ENCODE data around the gene CTTNBP2.

DNA sequence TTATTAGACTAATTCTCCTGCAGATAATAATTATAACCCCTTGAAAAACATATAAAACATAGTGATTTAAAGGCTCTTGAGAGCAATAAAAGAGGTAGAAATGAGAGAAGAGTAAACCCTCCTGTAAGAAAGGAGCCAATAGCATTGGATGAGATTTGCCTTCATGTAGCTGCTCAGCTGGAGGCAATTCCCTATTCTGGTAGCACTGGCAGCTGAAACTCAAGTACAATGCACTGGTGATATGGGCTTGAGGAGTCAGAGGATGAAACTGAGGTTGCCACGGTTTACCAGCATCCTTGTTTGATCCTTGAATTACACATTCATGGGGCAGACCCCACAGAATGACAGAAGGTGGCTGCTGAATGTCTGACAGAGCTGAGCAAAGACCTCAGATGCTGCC is 76.4 kb downstream of the CTTNBP2 start:
- TF ChIP-seq, protein P1, sequence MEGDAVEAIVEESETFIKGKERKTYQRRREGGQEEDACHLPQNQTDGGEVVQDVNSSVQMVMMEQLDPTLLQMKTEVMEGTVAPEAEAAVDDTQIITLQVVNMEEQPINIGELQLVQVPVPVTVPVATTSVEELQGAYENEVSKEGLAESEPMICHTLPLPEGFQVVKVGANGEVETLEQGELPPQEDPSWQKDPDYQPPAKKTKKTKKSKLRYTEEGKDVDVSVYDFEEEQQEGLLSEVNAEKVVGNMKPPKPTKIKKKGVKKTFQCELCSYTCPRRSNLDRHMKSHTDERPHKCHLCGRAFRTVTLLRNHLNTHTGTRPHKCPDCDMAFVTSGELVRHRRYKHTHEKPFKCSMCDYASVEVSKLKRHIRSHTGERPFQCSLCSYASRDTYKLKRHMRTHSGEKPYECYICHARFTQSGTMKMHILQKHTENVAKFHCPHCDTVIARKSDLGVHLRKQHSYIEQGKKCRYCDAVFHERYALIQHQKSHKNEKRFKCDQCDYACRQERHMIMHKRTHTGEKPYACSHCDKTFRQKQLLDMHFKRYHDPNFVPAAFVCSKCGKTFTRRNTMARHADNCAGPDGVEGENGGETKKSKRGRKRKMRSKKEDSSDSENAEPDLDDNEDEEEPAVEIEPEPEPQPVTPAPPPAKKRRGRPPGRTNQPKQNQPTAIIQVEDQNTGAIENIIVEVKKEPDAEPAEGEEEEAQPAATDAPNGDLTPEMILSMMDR (IDR thresholded peaks at IDR 0.05): no peak
- no peak for TF ChIP-seq POLR2AphosphoS5 (IDR thresholded peaks at IDR 0.05)

Measured in prostate gland (tissue), 2 donors.